Tibial artery (tissue), 4 donors: ENCODE results near the gene RPAP2.
"Not testable (repeated sequence)": the region's sequence is repeated elsewhere in the genome, so short reads cannot be mapped to it uniquely, and the experiment has no call there.

Source experiments
- DNase-seq, 2 donors: peaks; one replicate each; pipeline ENCODE4 v3.0.0-alpha.2; 2019
- H3K27ac ChIP-seq, 2 donors: fragments of 200-600 bp; sonication (generic) in 1 of 2; 1 replicate in 1 of 2; 2 replicates in 1 of 2; pipeline ENCODE4 v1.5.1; 2018 to 2019; ENCODE audit warnings: mild to moderate bottlenecking in 1 of 2
- H3K27me3 ChIP-seq, 2 donors: fragments of 200-600 bp; sonication (generic) in 1 of 2; one replicate each; pipeline versions ENCODE4 v1.5.1 to v1.6.0; 2016 to 2019
- H3K36me3 ChIP-seq, 3 donors: fragments of 200-600 bp; sonication (generic) in 2 of 3; one replicate each; pipeline ENCODE4 v1.5.1; 2016 to 2019; ENCODE audit warnings: mild to moderate bottlenecking in 2 of 3
- H3K4me1 ChIP-seq, 4 donors: fragments of 200-600 bp; sonication (generic) in 2 of 4; 1 replicate in 3 of 4; 2 replicates in 1 of 4; pipeline ENCODE4 v1.5.1; 2016 to 2019
- H3K4me3 ChIP-seq, 2 donors: fragments of 200-600 bp; sonication (generic) in 1 of 2; 1 replicate in 1 of 2; 2 replicates in 1 of 2; pipeline ENCODE4 v1.5.1; 2018 to 2019; ENCODE audit warnings: mild to moderate bottlenecking in 2 of 2
- H3K9me3 ChIP-seq, 3 donors: fragments of 200-600 bp; sonication (generic) in 1 of 3; one replicate each; pipeline ENCODE4 v1.5.1; 2016 to 2019
- intact Hi-C: fragments of 100-400 bp; cut with DNase I; formaldehyde crosslinking; loops from one replicate; pipeline ENCODE4 v1.15.0; 2023; ENCODE audit warnings: low total_unique reads
- TF ChIP-seq, protein P1 (sequence below), 2 experiments: fragments of 200-600 bp in 1 of 2; fragments of 450-650 bp in 1 of 2; IDR thresholded peaks; one replicate each; pipeline ENCODE4 v1.5.1; 2017 to 2019; ENCODE audit warnings: antibody characterized with exemption in 2 of 2, mild to moderate bottlenecking in 1 of 2, moderate library complexity in 1 of 2

RPAP2 gene

DNA sequence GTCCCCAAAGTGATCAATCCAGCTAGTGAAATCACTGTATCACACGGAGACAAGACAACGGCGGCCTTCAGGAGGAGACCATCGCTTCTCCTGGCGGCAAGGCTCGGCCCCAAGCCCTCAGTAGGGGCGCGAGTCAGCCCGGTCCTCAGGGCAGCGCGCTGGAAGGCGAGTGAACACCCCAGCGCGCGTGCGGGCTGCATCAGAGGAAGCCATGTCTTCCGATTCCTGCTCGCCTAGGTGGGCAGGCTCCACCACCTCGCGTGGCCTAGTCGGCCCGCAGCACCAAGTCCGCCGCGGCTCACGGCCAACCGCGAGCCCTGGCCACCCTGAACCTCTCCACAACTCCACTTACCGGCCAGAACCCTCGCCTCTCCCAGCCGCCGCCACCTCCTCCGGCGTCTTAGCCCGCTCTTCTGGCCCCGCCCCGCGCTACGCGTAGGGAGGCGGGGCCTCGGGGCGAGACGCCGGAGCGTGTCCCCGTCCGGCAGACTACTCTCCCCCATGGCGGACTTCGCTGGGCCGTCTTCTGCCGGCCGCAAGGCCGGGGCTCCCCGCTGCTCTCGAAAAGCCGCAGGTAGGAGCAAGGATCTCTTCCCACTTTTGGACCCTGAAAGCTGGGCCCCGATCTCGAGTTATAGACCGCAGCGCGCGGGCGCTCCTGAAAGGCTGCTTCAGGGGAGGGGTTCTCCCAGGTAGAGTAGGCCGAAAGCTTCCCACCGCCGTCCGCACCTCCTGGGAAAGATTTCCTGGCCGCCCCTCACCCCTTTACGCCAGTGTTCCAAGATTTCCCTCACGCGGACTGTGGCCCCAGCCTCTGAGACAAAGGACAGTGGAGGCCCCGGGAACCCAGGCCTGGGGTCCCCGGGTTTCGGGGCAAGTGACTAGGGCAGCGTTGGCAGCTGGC lies at the start of gene RPAP2, which contains the start of gene GLMN:
Gene RPAP2 (plus strand): TSS at position 487 of the 904 bp plus-strand sequence. CDS start 15 bp downstream, at position 502.
Gene GLMN (minus strand): TSS at position 415 of the 904 bp plus-strand sequence. CDS start 988 bp downstream, outside the sequence.
- DNase-seq = peak; percentile 67 to 84
- H3K4me3 ChIP-seq = peak within 1 kb of the TSS; percentile 77 to 98
- intact Hi-C loops = no loop called here
- H3K27ac ChIP-seq = peak within 1 kb of the TSS; percentile 87 to 95
- H3K9me3 ChIP-seq = no peaks in the 10 kb centered on the region
- peaks cover 0 to 17% (median 0%) of the 10 kb centered on the region in 3 donors for H3K36me3 ChIP-seq
- peaks cover 0 to 15% (median 11%) of the 10 kb centered on the region in 4 donors for H3K4me1 ChIP-seq
- H3K27me3 ChIP-seq = no peaks in the 10 kb centered on the region
- TF ChIP-seq, protein P1, sequence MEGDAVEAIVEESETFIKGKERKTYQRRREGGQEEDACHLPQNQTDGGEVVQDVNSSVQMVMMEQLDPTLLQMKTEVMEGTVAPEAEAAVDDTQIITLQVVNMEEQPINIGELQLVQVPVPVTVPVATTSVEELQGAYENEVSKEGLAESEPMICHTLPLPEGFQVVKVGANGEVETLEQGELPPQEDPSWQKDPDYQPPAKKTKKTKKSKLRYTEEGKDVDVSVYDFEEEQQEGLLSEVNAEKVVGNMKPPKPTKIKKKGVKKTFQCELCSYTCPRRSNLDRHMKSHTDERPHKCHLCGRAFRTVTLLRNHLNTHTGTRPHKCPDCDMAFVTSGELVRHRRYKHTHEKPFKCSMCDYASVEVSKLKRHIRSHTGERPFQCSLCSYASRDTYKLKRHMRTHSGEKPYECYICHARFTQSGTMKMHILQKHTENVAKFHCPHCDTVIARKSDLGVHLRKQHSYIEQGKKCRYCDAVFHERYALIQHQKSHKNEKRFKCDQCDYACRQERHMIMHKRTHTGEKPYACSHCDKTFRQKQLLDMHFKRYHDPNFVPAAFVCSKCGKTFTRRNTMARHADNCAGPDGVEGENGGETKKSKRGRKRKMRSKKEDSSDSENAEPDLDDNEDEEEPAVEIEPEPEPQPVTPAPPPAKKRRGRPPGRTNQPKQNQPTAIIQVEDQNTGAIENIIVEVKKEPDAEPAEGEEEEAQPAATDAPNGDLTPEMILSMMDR (IDR thresholded peaks at IDR 0.05) = peak in 1 of 2 experiments; percentile 5

GRCh38 chr1:92254714-92255113 lies 44.1 kb upstream of the RPAP2 start:
- peaks cover 39 to 58% (median 45%) of the 10 kb centered on the region in 3 donors for H3K36me3 ChIP-seq
- H3K4me3 ChIP-seq, intact Hi-C loops, H3K27ac ChIP-seq, DNase-seq, H3K4me1 ChIP-seq, H3K27me3 ChIP-seq, H3K9me3 ChIP-seq: not testable (repeated sequence)

DNA sequence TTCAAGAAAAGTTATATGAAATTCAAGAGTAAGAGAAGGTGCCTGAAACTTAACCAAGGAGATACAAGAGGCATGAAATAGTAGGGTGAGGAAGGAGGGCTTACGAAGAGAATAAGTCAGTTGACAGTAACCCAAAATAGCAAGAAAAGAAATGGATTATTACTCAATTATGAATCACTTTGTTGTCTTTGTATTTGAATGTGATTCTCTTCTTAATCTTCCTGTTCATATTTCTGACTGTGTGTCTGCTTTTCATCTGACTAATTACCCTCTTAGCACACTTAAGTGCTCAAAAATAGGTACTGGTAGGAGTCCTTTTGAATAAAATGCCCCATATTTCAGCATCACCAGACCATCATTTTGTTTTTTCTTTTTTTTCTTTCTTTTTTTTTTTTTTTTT lies 39.5 kb upstream of the RPAP2 start:
- intact Hi-C loops = no loop called here
- Histone ChIP-seq H3K4me1 (no peaks in the 10 kb centered on the region), H3K4me3 (no peak overlapping the region), H3K36me3 (peaks cover 41 to 80% (median 61%) of the 10 kb centered on the region in 3 donors), H3K27ac (no peak overlapping the region), H3K9me3 (peaks cover 0 to 4% (median 0%) of the 10 kb centered on the region in 3 donors), H3K27me3 (no peaks in the 10 kb centered on the region)
- DNase-seq = no peak
- TF ChIP-seq, protein P1 (IDR thresholded peaks at IDR 0.05) = no peak

- no peaks in the 10 kb centered on the region for H3K4me1 ChIP-seq
- H3K36me3 ChIP-seq = peaks cover 40 to 64% (median 60%) of the 10 kb centered on the region in 3 donors
- H3K9me3 ChIP-seq = no peaks in the 10 kb centered on the region
- intact Hi-C loops = no loop called here
- TF ChIP-seq, protein P1 (IDR thresholded peaks at IDR 0.05) = no peak
- no peaks in the 10 kb centered on the region for H3K27me3 ChIP-seq
- H3K27ac ChIP-seq = no peak overlapping the region
- H3K4me3 ChIP-seq = no peak overlapping the region
- no peak for DNase-seq
These were observed 36.3 kb upstream of the RPAP2 start for GRCh38 chr1:92262516-92262915.

DNA sequence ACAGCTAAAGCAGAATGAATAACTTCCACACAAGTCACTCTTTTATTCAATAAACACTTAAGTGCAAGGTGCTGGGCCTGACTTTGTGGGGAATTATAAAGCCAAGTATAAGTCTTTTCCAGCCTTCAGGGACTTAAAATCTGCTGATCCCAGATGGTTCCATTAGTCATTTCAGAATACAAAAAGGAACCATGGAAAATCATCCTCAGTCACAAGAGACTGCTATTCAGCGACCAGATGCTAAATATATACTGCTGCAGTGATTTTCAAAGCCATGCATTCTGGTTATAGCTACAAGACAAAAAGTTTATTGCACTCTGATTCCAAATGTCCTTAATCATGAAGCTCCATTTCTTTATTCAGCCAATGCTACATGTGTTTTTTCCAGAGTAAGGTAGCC lies 25.8 kb upstream of the RPAP2 start:
- DNase-seq = no peak
- Histone ChIP-seq H3K27ac (no peak overlapping the region), H3K4me3 (no peak overlapping the region), H3K36me3 (peaks cover 10 to 69% (median 12%) of the 10 kb centered on the region in 3 donors), H3K4me1 (no peaks in the 10 kb centered on the region), H3K9me3 (no peaks in the 10 kb centered on the region), H3K27me3 (no peaks in the 10 kb centered on the region)
- TF ChIP-seq, protein P1 (IDR thresholded peaks at IDR 0.05) = no peak
- intact Hi-C loops = no loop called here

- no peaks in the 10 kb centered on the region for H3K9me3 ChIP-seq
- H3K4me3 ChIP-seq = no peak overlapping the region
- H3K27ac ChIP-seq = no peak overlapping the region
- TF ChIP-seq, protein P1 (IDR thresholded peaks at IDR 0.05) = no peak
- intact Hi-C loops = no loop called here
- DNase-seq = no peak
- no peaks in the 10 kb centered on the region for H3K27me3 ChIP-seq
- H3K4me1 ChIP-seq = no peaks in the 10 kb centered on the region
- H3K36me3 ChIP-seq = peaks cover 14 to 57% (median 16%) of the 10 kb centered on the region in 3 donors
These were observed 23.9 kb upstream of the RPAP2 start for GRCh38 chr1:92274939-92275338.
